Right ventricle myocardium superior (tissue), 1 donor: ENCODE measurements around the gene CR1L. TPM values are rescaled to one million over a fixed set of nuclear protein-coding genes. Genes with fewer than 3 reads are reported as not detected.
"Not testable (repeated sequence)": the region's sequence is repeated elsewhere in the genome, so short reads cannot be mapped to it uniquely, and the experiment has no call there.

ENCODE experiments used
- ATAC-seq: fragments of 200-7000 bp; cut with Tn5 transposase; one replicate; pipeline ENCODE4 v1.9.1; 2020; ENCODE audit warnings: mild to moderate bottlenecking; ENCODE audit not compliant: poor library complexity
- DNase-seq: peaks from one replicate; pipeline ENCODE4 v3.0.0-alpha.2; 2020
- intact Hi-C: fragments of 100-400 bp; cut with DNase I; formaldehyde crosslinking; loops from one replicate; pipeline ENCODE4 v1.11.2; 2022
- total RNA-seq: library from RNA; stranded (reverse); fragmentation: NEBNext Ultra II Directional; extraction: Animal tissue kit (Norgen Biotek cat#: 25700); gene quantifications from one replicate; pipeline ENCODE4 v1.2.1, GENCODE V29; 2021
- donor health status: DM: no; HTN: yes; CAD: no; lungs with severe emphysema.

The CR1L gene
- total RNA-seq, 1 donor from 2014 or later, result not detected

DNA sequence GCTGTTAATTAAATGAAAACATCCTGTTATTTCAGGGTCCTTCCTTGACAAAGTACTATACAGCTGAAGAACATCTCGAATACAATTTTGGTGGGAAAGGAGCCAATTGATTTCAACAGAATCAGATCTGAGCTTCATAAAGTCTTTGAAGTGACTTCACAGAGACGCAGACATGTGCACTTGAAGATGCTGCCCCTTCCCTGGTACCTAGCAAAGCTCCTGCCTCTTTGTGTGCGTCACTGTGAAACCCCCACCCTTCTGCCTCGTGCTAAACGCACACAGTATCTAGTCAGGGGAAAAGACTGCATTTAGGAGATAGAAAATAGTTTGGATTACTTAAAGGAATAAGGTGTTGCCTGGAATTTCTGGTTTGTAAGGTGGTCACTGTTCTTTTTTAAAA is 5.6 kb upstream of the CR1L start:
- ATAC-seq, intact Hi-C loops, DNase-seq: not testable (repeated sequence)

DNA sequence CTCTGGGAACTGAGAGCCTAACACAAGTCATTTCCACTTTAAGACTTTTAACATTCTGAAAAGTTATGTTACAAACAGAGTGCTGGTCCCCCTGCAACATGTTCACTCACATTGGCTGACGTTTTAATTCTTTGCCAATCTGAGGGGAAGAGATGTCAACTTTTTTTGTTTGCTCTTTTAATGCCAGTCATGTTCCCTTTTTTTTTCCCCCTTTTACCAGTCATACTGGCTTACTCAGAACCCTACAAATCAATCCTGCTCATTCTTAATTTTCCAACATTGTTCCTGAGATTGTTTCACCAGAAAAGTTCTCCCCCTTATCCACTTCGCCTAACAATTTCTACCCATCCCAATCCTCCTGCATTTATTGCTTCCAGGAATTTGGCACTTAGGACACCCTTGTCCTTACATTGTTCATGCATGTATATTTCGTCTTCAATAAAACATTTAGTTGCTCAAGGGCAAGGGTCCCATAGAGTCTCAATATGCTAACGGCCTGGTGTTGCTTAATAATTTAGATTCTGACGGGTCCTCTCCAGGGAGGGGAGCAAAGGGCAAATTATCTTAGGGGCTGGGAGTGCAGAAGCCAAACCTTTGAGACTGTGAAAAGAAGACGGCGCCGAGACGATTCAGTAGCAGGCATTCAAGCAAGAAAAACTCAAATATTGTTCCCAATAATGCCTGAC is 624 bp upstream of the CR1L start:
- no peak for DNase-seq
- no peak for ATAC-seq
- intact Hi-C loops, result no loop called here

DNA sequence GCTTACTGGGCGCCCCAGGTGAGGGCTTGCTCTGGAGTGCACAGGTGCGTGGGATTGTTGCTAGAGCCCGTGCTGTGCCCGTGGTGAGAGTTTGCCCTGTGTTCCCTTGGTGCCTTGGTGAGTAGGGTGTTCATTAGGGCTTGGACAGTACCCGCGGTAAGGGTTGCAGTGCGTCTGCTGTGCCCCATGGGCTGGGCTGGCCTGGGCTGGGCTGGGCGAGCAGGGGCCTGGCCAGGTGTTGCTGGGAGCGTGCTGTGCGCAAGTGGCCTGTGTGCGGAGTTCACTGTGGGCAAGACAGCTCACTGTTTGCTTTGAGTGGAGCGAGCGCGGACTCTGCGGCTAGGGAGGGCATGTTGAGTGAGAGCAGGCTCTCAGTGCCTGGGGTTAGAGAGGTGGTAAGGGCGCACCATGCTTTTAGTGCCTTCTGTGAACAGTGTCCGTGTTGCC is 725 bp downstream of the CR1L start:
- ATAC-seq, result no peak
- intact Hi-C loops, result no loop called here
- DNase-seq, result no peak

DNA sequence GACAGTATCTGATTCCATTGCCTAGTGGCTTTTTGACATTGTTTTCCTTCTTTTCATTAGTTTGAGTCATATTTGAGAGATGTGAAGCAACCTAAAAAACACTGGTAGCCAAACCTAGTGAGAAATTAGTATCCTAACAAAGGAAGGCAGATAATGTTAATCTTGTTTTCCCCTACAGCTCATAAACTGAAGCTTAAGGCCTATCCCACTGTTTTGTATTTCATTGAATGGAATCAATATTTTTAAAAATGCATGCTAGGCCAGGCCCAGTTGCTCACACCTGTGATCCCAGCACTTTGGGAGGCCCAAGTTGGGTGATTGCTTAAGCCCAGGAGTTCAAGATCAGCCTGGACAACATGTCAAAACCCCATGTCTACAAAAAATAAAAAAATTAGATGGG is 1.2 kb downstream of the CR1L start:
- ATAC-seq, result no peak
- intact Hi-C loops, result no loop called here
- DNase-seq, result no peak

DNA sequence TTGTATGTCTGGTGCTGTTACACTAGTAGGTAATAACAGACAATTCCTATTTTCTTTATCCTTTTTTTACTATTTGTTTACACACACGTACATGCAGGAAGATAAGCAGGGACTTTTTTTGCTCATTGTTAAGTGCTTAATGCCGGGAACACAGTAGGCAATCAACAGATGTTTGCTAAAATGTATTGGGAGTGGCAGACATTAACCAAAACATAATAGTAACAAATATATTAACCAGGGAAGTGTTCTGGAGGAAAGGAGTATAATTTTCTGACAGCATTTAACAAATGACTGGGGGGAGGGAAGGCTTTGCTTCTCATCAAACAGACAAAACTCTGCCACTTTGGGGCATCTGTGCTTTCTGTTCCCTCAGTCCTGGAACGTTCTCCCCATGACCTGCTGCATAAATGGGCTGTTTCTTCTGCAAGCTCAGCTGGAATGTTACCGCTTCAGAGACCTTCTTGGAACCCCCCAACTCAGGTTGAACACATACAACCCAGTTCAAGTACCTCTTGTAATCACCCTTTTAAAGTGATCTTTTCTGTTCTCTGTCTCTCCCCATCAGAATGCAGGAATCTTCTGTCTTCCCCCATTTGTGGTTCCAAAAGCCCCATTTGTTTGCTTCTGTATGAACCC is 2.1 kb downstream of the CR1L start:
- no peak for DNase-seq
- no peak for ATAC-seq
- intact Hi-C loops, result no loop called here

DNA sequence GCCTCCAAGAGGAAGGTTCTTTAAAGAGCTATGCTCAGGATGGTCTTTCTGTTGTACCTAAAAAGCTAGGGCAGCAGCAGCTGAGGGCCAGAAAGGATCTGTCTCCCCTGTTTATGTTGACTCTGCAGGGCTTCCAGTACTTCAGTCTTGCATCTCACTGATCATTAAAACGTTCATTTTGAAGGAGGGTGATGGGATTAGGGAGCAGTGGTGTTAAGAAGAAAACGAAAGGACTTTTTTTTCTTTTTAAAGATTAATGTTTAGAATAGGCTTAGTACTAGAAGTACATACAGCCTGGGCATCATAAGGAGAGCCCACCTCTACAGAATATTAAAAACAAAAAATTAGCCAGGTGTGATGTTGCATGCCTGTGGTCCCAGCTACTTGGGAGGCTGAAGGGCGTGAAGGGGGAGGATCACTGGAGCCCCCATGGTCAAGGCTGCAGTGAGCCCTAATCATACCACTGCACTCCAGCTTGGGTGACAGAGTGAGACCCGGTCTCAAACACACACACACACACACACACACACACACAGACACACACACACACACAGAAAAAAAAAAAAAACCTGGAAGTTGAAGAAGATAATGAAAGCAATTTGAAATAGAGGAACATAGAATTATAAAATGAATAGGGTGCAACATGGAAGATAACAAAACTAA is 2.9 kb downstream of the CR1L start:
- DNase-seq, result no peak
- intact Hi-C loops, result no loop called here
- no peak for ATAC-seq

DNA sequence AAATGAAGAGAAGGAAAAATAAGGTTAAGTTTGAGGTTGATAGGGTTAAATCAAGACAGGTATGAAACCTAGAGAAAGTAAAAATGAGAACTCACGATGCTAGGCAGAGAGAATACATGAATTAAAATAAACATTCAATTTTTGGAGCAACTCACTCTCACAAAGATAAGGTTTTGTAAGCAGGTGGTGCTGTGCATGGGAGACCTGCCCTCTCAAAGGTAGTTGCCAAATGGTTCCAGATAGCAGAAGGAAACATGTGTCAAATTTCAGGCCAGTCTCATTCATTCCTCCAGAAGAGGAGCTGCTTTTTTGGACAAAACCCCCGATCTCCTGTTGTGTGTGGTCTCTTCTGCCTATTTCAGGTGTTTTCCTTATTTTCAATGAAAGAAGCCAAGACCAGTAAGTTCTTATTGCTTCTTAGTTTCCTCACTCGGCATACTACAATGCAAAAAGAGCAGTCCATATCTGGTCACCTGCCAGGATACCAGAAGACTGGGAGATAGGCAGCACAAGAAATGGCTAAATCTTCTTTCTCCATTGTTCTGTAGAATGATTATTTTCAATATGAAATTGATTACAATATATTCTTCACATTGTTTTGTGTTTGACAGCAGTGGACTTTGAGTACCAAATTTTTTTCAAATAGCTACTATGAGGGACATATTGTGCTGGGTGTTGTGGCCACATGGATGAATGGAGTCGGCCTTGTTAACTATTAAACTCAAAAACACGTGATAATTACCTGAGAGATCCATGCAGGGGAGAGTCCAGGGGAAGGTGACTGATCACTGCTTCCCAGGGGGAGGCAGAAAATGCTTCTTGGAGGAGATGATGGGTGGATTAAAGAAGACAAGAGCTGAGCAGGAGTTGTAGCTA is 3.6 kb downstream of the CR1L start:
- intact Hi-C loops, result no loop called here

DNA sequence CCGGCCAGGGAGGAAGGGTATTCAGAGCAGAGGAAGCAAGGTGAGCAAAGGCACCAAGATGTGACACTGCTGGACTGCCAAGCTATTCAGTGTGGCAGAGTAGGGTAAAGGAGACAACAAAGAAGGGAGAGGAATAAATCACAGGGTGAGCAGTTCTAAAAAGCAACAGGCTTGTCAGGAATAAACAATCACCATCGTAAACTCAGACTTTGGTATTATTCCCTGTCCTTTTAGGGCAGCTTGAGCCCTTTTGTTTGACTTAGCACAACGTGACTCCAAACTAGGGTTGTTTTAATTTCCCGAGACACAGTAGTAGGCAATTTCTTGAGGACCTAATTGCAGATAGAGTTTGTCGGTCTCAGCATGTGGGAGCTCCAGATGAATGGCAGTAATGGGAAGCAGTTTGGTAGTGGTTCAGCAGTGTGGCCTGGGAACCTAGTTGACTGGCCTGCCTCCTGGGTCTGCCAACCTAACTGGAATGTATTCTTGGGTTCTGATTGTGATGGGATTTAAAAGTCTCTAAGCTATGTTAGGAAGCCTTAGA is 4.3 kb downstream of the CR1L start:
- intact Hi-C loops, result no loop called here
- DNase-seq (no peak), ATAC-seq (no peak)

More for the DNA sequence above, 3.6 kb downstream of the CR1L start:
- no peak for ATAC-seq
- no peak for DNase-seq

DNA sequence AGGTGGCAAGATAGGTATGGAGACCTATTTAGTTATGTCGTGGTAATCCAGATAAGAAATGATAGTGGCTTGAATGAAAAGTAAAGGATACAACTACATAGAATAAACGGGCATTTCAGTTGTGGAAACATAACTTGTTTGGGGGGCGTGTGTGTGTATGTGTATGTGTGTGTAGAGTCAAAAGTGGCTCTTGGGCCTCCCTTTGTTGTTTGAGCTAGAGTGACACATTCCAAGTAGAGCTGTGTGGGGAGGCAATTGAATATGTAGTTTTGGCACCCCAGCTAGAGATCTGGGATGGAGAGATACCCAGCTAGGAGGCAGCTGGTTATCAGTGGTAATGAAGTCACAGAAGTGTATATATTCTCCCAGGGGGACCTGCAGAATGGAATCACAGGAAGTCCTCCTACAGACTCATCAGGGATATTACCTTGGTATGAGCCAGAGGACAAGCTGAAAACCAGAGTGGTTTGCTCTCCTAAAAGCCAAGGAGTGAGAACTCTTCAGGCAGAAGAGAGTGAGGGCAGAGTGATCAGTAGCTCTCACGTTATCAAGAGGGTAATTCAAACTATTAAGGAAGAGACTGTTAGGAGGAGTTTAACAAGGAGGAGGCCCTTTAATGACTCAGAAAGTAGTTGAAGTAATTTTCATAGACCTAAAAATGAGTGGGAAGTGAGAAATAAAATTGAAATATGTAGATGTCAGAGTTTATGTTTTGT is 5.1 kb downstream of the CR1L start:
- intact Hi-C loops, result no loop called here
- ATAC-seq, result no peak
- DNase-seq, result no peak

DNA sequence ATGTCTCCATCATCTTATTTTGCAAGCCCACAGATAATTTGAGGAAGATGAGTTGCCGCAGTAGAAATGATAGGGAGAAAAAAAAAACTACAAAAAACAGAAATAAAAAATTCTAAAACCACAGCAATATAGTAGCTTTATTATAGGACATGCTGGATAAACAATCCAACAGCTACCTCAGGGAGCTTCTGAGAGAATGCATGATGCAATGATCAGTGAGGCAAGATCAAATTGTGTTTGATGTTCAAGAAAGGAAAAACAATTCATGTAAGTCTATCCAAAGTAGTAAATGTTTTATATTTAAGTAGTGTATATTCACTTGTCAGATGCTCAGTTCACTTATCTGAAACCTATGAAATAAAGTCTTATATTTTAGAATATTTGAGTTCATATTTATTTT is 6.7 kb downstream of the CR1L start:
- intact Hi-C loops, result no loop called here
- no peak for DNase-seq

DNA sequence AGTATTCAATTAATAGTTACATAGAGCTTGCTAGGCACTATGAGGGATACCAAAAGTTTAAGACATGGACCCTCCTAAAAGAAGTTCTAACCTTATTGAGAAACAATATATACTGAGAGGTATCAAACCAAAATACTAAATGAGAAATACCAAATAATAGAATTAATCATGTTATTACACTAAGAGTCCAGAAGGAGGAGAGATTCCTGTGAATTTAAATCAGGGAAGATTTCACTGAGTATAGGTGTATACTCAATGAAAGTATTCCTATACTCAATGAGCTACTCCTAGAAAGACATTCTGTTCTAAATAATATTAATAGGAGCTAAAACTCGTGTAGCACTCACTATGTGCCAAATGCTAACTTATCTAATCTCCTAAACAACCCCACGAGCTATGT is 9.4 kb downstream of the CR1L start:
- ATAC-seq (no peak), DNase-seq (no peak)
- intact Hi-C loops, result no loop called here

More for the DNA sequence above, 6.7 kb downstream of the CR1L start:
- ATAC-seq, result no peak

DNA sequence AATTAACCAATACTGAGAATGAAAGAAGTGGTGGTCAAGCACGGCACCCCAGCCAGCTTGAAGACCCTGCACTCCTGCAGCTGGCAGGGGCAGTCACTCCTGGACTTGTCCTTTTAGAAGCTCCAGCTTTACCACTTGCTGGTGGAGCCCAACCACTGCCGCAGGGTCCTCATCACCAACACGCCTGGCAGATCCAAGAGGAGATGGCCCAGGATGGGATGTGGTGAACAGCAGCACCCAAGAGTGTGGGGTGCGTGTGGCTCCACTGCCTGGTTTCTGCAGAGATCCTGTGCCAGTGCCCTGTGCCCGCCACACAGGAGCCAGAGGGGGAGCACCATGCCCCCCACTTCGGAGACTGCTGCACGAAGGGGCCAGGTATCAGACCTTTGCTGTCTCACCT is 13.5 kb downstream of the CR1L start:
- no peak for ATAC-seq
- no peak for DNase-seq
- intact Hi-C loops, result no loop called here

DNA sequence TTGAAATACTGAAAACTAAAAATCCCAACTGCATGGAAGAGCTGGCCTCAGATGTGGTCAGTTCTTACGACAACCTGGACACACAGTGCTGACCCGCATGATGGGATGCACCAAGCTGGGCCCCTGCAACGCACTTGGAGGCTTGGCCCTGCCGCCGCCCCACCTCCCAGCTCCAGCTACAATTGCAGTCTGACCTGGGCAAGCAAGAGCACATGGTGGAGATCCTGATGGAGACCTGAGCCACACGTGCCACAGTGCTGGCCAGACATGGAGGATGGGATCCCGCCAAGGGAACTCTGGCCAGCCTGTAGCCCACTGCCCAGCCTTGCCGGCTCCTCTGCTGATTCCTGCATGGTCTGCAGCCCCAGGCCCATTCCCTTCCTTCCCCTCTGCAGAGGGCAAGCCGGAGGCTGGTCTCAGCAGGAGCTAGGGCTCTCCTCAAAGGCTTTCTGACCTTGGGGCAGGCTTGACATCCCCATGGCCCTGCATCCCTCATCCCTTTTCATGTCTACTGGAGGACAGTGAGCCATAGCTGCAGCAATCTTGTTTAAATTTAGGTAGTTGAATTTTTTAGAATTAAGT is 14.1 kb downstream of the CR1L start:
- no peak for ATAC-seq
- intact Hi-C loops, result no loop called here
- no peak for DNase-seq

DNA sequence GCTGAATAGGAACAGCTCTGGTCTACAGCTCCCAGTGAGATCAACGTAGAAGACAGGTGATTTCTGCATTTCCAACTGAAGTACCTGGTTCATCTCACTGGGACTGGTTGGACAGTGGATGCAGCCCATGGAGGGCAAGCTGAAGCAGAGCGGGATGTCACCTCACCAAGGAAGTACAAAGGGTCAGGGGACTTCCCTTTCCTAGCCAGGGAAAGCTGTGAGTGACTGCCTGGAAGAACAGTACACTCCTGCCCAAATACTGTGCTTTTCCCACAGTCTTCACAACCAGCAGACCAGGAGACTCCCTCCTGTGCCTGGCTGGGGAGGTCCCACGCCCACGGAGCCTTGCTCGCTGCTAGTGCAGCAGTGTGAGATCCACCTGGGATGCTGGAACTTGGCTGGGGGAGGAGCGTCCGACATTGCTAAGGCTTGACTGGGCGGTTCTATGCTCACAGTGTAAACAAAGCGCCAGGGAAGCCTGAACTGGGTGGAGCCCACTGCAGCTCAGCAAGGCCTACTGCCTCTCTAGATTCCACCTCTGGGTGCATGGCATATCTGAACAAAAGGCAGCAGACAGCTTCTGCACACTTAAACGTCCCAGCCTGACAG is 14.7 kb downstream of the CR1L start:
- ATAC-seq (no peak), DNase-seq (no peak)
- intact Hi-C loops, result no loop called here

DNA sequence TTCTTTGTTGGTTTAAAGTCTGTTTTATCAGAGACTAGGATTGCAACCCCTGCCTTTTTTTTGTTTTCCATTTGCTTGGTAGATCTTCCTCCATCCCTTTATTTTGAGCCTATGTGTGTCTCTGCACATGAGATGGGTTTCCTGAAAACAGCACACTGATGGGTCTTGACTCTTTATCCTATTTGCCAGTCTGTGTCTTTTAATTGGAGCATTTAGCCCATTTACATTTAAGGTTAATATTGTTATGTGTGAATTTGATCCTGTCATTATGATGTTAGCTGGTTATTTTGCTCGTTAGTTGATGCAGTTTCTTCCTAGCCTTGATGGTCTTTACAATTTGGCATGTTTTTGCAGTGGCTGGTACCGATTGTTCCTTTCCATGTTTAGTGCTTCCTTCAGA is 16.5 kb downstream of the CR1L start:
- intact Hi-C loops, DNase-seq, ATAC-seq: not testable (repeated sequence)

DNA sequence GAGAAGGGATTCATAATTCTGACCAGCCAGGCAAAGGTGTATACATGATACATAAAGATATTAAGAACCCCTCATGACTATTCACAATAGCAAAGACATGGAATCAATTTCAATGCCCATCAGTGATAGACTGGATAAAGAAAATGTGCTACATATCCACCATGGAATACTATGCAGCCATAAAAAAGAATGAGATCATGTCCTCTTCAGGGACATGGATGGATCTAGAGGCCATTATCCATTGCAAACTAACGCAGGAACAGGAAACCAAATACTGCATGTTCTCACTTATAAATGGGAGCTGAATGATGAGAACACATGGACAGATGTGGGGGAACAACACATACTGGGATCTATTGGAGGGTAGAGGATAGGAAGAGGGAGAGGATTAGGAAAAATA is 21.4 kb downstream of the CR1L start:
- intact Hi-C loops, result no loop called here
- ATAC-seq, result no peak

DNA sequence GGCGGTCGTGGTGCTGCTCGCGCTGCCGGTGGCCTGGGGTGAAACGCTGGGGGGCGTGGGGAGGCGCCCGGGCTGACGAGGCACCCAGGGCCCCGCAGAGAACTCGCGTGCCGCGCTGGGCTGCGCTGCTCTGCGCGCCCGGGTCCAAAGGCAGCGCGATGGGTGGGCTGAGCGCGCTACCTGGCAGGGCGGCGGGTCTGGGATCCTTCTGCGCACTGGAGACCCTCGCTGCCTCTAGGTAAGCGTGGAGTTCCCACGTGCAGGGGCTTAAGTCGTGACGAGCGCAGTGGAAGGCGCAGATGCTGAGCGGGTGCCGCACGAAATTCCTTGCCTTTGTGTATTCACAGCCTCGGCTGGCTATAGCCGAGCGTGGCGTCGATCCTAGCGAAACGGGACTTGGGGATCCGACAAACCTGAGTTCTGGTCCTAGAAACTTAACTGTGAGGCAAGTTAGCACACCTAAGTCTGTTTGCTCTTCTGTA is 24.6 kb downstream of the CR1L start:
- intact Hi-C loops, result no loop called here
- ATAC-seq (no peak), DNase-seq (no peak)

More for the DNA sequence above, 21.4 kb downstream of the CR1L start:
- DNase-seq, result no peak
